Measurements from ENCODE around the gene PIGS. TPM values are rescaled to one million over a fixed set of nuclear protein-coding genes. Genes with fewer than 3 reads are reported as not detected.

The PIGS gene
- total RNA-seq, 2 experiments from 2014 or later = 73.8 to 76.4 TPM

GRCh38 chr17:28520687-28521086, 50.6 kb downstream of the PIGS start:
- Mint-ChIP-seq H3K27ac (no peak overlapping the region), H3K27me3 (no peaks in the 10 kb centered on the region), H3K4me1 (ENCODE audit: low read depth) (no peaks in the 10 kb centered on the region), H3K36me3 (ENCODE audit: low read depth) (no peaks in the 10 kb centered on the region), H3K4me3 (no peak overlapping the region), H3K9me3 (no peaks in the 10 kb centered on the region)
- ATAC-seq (ENCODE audit: poor library complexity) = no peak
- Histone ChIP-seq H3K4me1 (ENCODE audit: insufficient read depth, low read length) (no peaks in the 10 kb centered on the region), H3K27me3 (ENCODE audit: control insufficient read depth in 1 of 2, insufficient read depth in 2 of 2, low read length in 2 of 2) (no peaks in the 10 kb centered on the region), H3K27ac (ENCODE audit: low read depth in 1 of 2, low read length in 2 of 2) (no peak overlapping the region), H3K9me3 (ENCODE audit: control insufficient read depth in 1 of 2, insufficient read depth in 1 of 2, low read length in 2 of 2) (no peaks in the 10 kb centered on the region), H3K36me3 (ENCODE audit: insufficient read depth, low read length) (no peaks in the 10 kb centered on the region), H3K4me3 (ENCODE audit: low read length) (no peak overlapping the region)
- intact Hi-C loops (cut with DNase I, micrococcal nuclease) = no loop called here
- no peak for TF ChIP-seq CTCF (IDR thresholded peaks at IDR 0.05)
- DNase-seq = no peak
- CTCF ChIA-PET = no interaction called here
- POLR2A ChIA-PET = no interaction called here

- Mint-ChIP-seq H3K27ac (no peak overlapping the region), H3K36me3 (ENCODE audit: low read depth) (no peaks in the 10 kb centered on the region), H3K4me3 (no peak overlapping the region), H3K27me3 (no peaks in the 10 kb centered on the region), H3K9me3 (no peaks in the 10 kb centered on the region), H3K4me1 (ENCODE audit: low read depth) (no peaks in the 10 kb centered on the region)
- DNase-seq = no peak
- ChIA-PET POLR2A (no interaction called here), CTCF (no interaction called here)
- ATAC-seq (ENCODE audit: poor library complexity) = no peak
- no peak overlapping the region for H3K27ac ChIP-seq (ENCODE audit: low read depth in 1 of 2, low read length in 2 of 2)
- TF ChIP-seq CTCF (IDR thresholded peaks at IDR 0.05) = no peak
- H3K27me3 ChIP-seq (ENCODE audit: control insufficient read depth in 1 of 2, insufficient read depth in 2 of 2, low read length in 2 of 2) = no peaks in the 10 kb centered on the region
- no peaks in the 10 kb centered on the region for H3K9me3 ChIP-seq (ENCODE audit: control insufficient read depth in 1 of 2, insufficient read depth in 1 of 2, low read length in 2 of 2)
- no peaks in the 10 kb centered on the region for H3K4me1 ChIP-seq (ENCODE audit: insufficient read depth, low read length)
- H3K4me3 ChIP-seq (ENCODE audit: low read length) = no peak overlapping the region
- intact Hi-C loops (cut with DNase I, micrococcal nuclease) = no loop called here
- H3K36me3 ChIP-seq (ENCODE audit: insufficient read depth, low read length) = no peaks in the 10 kb centered on the region
Measured at GRCh38 chr17:28519236-28519635, 52.1 kb downstream of the PIGS start.

GRCh38 chr17:28518578-28518977, 52.7 kb downstream of the PIGS start:
- Histone ChIP-seq H3K4me1 (ENCODE audit: insufficient read depth, low read length) (no peaks in the 10 kb centered on the region), H3K27ac (ENCODE audit: low read depth in 1 of 2, low read length in 2 of 2) (no peak overlapping the region), H3K36me3 (ENCODE audit: insufficient read depth, low read length) (no peaks in the 10 kb centered on the region), H3K4me3 (ENCODE audit: low read length) (no peak overlapping the region), H3K9me3 (ENCODE audit: control insufficient read depth in 1 of 2, insufficient read depth in 1 of 2, low read length in 2 of 2) (no peaks in the 10 kb centered on the region), H3K27me3 (ENCODE audit: control insufficient read depth in 1 of 2, insufficient read depth in 2 of 2, low read length in 2 of 2) (no peaks in the 10 kb centered on the region)
- Mint-ChIP-seq H3K4me3 (no peak overlapping the region), H3K9me3 (no peaks in the 10 kb centered on the region), H3K36me3 (ENCODE audit: low read depth) (no peaks in the 10 kb centered on the region), H3K27ac (no peak overlapping the region), H3K27me3 (peaks cover 5% of the 10 kb centered on the region), H3K4me1 (ENCODE audit: low read depth) (no peaks in the 10 kb centered on the region)
- no peak for TF ChIP-seq CTCF (IDR thresholded peaks at IDR 0.05)
- ChIA-PET POLR2A (no interaction called here), CTCF (no interaction called here)
- intact Hi-C loops (cut with DNase I, micrococcal nuclease) = no loop called here
- ATAC-seq (ENCODE audit: poor library complexity) (no peak), DNase-seq (no peak)
